Panc1 (cell line): ENCODE data around the gene NAT9.

Experiments used
- POLR2AphosphoS5 ChIP-seq: IDR thresholded peaks from 2 replicates; pipeline ENCODE4 v1.6.1; 2012; ENCODE audit warnings: mild to moderate bottlenecking, low read depth, low read length, moderate library complexity
- SIN3A ChIP-seq: IDR thresholded peaks from 2 replicates; pipeline ENCODE4 v1.6.1; 2012; ENCODE audit warnings: low read depth, mild to moderate bottlenecking, low read length, moderate library complexity, borderline replicate concordance; ENCODE audit not compliant: insufficient read depth
- TCF7L2 ChIP-seq: IDR thresholded peaks from 2 replicates; pipeline ENCODE4 v1.6.1; 2011; ENCODE audit warnings: mild to moderate bottlenecking, low read depth, low read length, inconsistent platforms
- TF ChIP-seq, protein P1 (sequence below): fragments of 450-650 bp; IDR thresholded peaks from 2 replicates; pipeline ENCODE4 v1.5.1; 2017; ENCODE audit warnings: mild to moderate bottlenecking
- TF ChIP-seq, protein P2 (sequence below), 2 experiments: IDR thresholded peaks; 2 replicates each; pipeline ENCODE4 v1.6.1; 2011 to 2012; ENCODE audit warnings: low read depth in 2 of 2, control low read depth in 1 of 2, low read length in 1 of 2, mild to moderate bottlenecking in 1 of 2, moderate library complexity in 1 of 2; ENCODE audit not compliant: insufficient read depth in 1 of 2

DNA sequence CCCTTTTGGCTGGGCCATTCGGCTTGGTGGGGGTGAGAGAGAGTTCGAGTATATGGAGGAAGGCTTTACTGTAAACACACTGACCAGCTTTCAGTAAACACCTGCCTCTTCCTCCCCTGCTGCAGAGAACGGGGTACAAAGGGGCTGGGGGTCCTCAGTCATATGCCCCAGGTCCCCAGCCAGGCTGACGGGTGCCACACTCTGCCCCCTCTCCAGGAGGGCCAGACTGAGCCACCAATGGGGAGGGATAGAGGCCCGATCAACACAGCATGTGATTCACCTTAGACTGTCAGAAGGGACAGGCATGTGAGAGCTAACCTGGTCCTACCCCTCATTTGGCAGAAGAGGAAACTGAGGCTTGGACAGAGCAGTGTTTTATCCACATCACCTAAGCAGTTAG lies 14.7 kb downstream of the NAT9 start:
- TF ChIP-seq, protein P1, sequence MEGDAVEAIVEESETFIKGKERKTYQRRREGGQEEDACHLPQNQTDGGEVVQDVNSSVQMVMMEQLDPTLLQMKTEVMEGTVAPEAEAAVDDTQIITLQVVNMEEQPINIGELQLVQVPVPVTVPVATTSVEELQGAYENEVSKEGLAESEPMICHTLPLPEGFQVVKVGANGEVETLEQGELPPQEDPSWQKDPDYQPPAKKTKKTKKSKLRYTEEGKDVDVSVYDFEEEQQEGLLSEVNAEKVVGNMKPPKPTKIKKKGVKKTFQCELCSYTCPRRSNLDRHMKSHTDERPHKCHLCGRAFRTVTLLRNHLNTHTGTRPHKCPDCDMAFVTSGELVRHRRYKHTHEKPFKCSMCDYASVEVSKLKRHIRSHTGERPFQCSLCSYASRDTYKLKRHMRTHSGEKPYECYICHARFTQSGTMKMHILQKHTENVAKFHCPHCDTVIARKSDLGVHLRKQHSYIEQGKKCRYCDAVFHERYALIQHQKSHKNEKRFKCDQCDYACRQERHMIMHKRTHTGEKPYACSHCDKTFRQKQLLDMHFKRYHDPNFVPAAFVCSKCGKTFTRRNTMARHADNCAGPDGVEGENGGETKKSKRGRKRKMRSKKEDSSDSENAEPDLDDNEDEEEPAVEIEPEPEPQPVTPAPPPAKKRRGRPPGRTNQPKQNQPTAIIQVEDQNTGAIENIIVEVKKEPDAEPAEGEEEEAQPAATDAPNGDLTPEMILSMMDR = no peak
- no peak for TF ChIP-seq POLR2AphosphoS5
- no peak for TF ChIP-seq TCF7L2
- TF ChIP-seq, protein P2, sequence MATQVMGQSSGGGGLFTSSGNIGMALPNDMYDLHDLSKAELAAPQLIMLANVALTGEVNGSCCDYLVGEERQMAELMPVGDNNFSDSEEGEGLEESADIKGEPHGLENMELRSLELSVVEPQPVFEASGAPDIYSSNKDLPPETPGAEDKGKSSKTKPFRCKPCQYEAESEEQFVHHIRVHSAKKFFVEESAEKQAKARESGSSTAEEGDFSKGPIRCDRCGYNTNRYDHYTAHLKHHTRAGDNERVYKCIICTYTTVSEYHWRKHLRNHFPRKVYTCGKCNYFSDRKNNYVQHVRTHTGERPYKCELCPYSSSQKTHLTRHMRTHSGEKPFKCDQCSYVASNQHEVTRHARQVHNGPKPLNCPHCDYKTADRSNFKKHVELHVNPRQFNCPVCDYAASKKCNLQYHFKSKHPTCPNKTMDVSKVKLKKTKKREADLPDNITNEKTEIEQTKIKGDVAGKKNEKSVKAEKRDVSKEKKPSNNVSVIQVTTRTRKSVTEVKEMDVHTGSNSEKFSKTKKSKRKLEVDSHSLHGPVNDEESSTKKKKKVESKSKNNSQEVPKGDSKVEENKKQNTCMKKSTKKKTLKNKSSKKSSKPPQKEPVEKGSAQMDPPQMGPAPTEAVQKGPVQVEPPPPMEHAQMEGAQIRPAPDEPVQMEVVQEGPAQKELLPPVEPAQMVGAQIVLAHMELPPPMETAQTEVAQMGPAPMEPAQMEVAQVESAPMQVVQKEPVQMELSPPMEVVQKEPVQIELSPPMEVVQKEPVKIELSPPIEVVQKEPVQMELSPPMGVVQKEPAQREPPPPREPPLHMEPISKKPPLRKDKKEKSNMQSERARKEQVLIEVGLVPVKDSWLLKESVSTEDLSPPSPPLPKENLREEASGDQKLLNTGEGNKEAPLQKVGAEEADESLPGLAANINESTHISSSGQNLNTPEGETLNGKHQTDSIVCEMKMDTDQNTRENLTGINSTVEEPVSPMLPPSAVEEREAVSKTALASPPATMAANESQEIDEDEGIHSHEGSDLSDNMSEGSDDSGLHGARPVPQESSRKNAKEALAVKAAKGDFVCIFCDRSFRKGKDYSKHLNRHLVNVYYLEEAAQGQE (IDR thresholded peaks at IDR 0.05; ENCODE audit: insufficient read depth in 1 of 2, low read depth in 2 of 2, low read length in 1 of 2) = no peak
- TF ChIP-seq SIN3A = no peak
